Keratinocyte (primary cell): ENCODE data around the gene RNF180. TPM values are rescaled to one million over a fixed set of nuclear protein-coding genes. Genes with fewer than 3 reads are reported as not detected.

Source experiments
- DNase-seq: peaks from one replicate; pipeline ENCODE4 v3.0.0-alpha.2; 2011; ENCODE audit warnings: low read depth, missing footprints, low spot score
- FAIRE-seq: peaks from 2 replicates; lab custom pipeline; 2011; peaks lifted over from hg19 to GRCh38; lab: Jason Lieb, UNC
- H2AFZ ChIP-seq: 2 replicates; pipeline ENCODE4 v1.6.0; 2012; ENCODE audit warnings: low read length, control low read depth, inconsistent platforms; ENCODE audit not compliant: control insufficient read depth
- H3K27ac ChIP-seq: 2 replicates; pipeline ENCODE4 v1.5.1; 2011; ENCODE audit warnings: low read length; ENCODE audit not compliant: control insufficient read depth, insufficient read depth
- H3K27me3 ChIP-seq: 3 replicates; pipeline ENCODE4 v1.6.0; 2011; ENCODE audit warnings: low read length; ENCODE audit not compliant: control insufficient read depth, insufficient read depth; ENCODE audit errors: extremely low read depth
- H3K36me3 ChIP-seq, 2 experiments: 2 replicates in 1 of 2; 3 replicates in 1 of 2; pipeline ENCODE4 v1.5.1; 2011; ENCODE audit warnings: low read length in 2 of 2, mild to moderate bottlenecking in 1 of 2; ENCODE audit not compliant: control insufficient read depth in 2 of 2, insufficient read depth in 2 of 2; ENCODE audit errors: extremely low read depth in 1 of 2
- H3K4me1 ChIP-seq: 3 replicates; pipeline ENCODE4 v1.5.1; 2011; ENCODE audit warnings: low read length; ENCODE audit not compliant: control insufficient read depth, insufficient read depth; ENCODE audit errors: extremely low read depth
- H3K4me2 ChIP-seq: 3 replicates; pipeline ENCODE4 v1.6.0; 2011; ENCODE audit warnings: low read depth, low read length; ENCODE audit not compliant: control insufficient read depth, insufficient read depth; ENCODE audit errors: extremely low read depth
- H3K4me3 ChIP-seq, 3 experiments: fragments of 200-600 bp in 1 of 3; sonication (generic) in 1 of 3; 2 replicates in 2 of 3; 3 replicates in 1 of 3; pipeline ENCODE4 v1.5.1; 2011 to 2016; ENCODE audit warnings: low read length in 3 of 3, mild to moderate bottlenecking in 3 of 3, control low read depth in 2 of 3, inconsistent platforms in 1 of 3, low read depth in 1 of 3, mixed read lengths in 1 of 3, mixed run types in 1 of 3, moderate library complexity in 1 of 3; ENCODE audit not compliant: control insufficient read depth in 2 of 3, insufficient read depth in 2 of 3; ENCODE audit errors: extremely low read depth in 1 of 3
- H3K79me2 ChIP-seq: 2 replicates; pipeline ENCODE4 v1.6.0; 2012; ENCODE audit warnings: low read length; ENCODE audit not compliant: control insufficient read depth, insufficient read depth
- H3K9ac ChIP-seq: 3 replicates; pipeline ENCODE4 v1.6.0; 2011; ENCODE audit warnings: low read length; ENCODE audit not compliant: control insufficient read depth, insufficient read depth; ENCODE audit errors: extremely low read depth
- H3K9me1 ChIP-seq: 3 replicates; pipeline ENCODE4 v1.6.0; 2011; ENCODE audit warnings: low read length; ENCODE audit not compliant: control insufficient read depth, insufficient read depth; ENCODE audit errors: extremely low read depth
- H3K9me3 ChIP-seq: 2 replicates; pipeline ENCODE4 v1.5.1; 2012; ENCODE audit warnings: low read depth, low read length; ENCODE audit not compliant: control insufficient read depth
- H4K20me1 ChIP-seq: 3 replicates; pipeline ENCODE4 v1.6.0; 2011; ENCODE audit warnings: low read length; ENCODE audit not compliant: control insufficient read depth, insufficient read depth; ENCODE audit errors: extremely low read depth
- CTCF ChIP-seq, 3 experiments: IDR thresholded peaks in 1 of 3; conservative IDR thresholded peaks in 1 of 3; optimal IDR thresholded peaks in 1 of 3; 2 replicates in 2 of 3; 3 replicates in 1 of 3; pipeline versions ENCODE3 to v1.5.1; 2011; ENCODE audit warnings: low read length in 3 of 3, mild to moderate bottlenecking in 3 of 3, moderate library complexity in 2 of 3, control low read depth in 1 of 3, inconsistent platforms in 1 of 3; ENCODE audit not compliant: insufficient read depth in 2 of 3; ENCODE audit errors: extremely low read depth in 1 of 3
- EZH2 ChIP-seq: IDR thresholded peaks from one replicate; pipeline ENCODE4 v1.6.1; 2012; ENCODE audit warnings: inconsistent platforms, mild to moderate bottlenecking, low read length, moderate library complexity
- dilution Hi-C: fragments of 300-500 bp; cut with MboI; formaldehyde crosslinking; loops from one replicate; pipeline ENCODE4 v1.7.0; 2020; ENCODE audit warnings: low sequenced_read_pairs; ENCODE audit not compliant: extremely low pct_ligation_motif_present
- polyA plus RNA-seq, 5 experiments: library from polyadenylated mRNA; depleted of rRNA in 3 of 5; stranded (reverse) in 3 of 5; stranded (forward) in 1 of 5; unstranded in 1 of 5; fragments of >200 nt; gene quantifications; 1 replicate in 1 of 5; 2 replicates in 3 of 5; 3 replicates in 1 of 5; pipeline versions ENCODE4 v1.2.1 to v1.2.3, GENCODE V29; 2011 to 2012; ENCODE audit warnings: missing spikeins in 2 of 5, low read depth in 1 of 5, low replicate concordance in 1 of 5

RNF180 gene
- polyA plus RNA-seq, 1 donor (not counting 4 experiments of a cell fraction or from before 2014, with no cell fraction given): 2.4 TPM

GRCh38 chr5:64318175-64318574, 152.5 kb downstream of the RNF180 start:
- H3K4me1 ChIP-seq: peaks cover 17% of the 10 kb centered on the region
- no peaks in the 10 kb centered on the region for H4K20me1 ChIP-seq
- peak overlapping the region; percentile 30 for H3K9ac ChIP-seq
- no peak overlapping the region for H3K4me3 ChIP-seq
- H3K9me3 ChIP-seq: no peaks in the 10 kb centered on the region
- no peak for FAIRE-seq
- no peaks in the 10 kb centered on the region for H3K79me2 ChIP-seq
- dilution Hi-C loops: no loop called here
- H3K4me2 ChIP-seq: peak overlapping the region; percentile 27
- peak overlapping the region; percentile 88 for H3K27ac ChIP-seq
- no peaks in the 10 kb centered on the region for H3K27me3 ChIP-seq
- DNase-seq: no peak
- no peak overlapping the region for H2AFZ ChIP-seq
- TF ChIP-seq EZH2 (no peak), CTCF (optimal IDR thresholded peaks at IDR 0.05 in 1 of 3, IDR thresholded peaks at IDR 0.05 in 1 of 3, conservative IDR thresholded peaks at IDR 0.05 in 1 of 3; ENCODE audit: extremely low read depth in 1 of 3, insufficient read depth in 2 of 3, low read length in 3 of 3) (no peak)
- H3K9me1 ChIP-seq: no peaks in the 10 kb centered on the region
- no peaks in the 10 kb centered on the region for H3K36me3 ChIP-seq

GRCh38 chr5:64323591-64323990, 157.9 kb downstream of the RNF180 start:
- FAIRE-seq: no peak
- Histone ChIP-seq H3K36me3 (no peaks in the 10 kb centered on the region), H3K9me1 (no peaks in the 10 kb centered on the region), H3K4me2 (no peak overlapping the region), H4K20me1 (no peaks in the 10 kb centered on the region), H3K4me1 (peaks cover 2% of the 10 kb centered on the region), H3K4me3 (no peak overlapping the region), H3K9ac (no peak overlapping the region), H3K79me2 (no peaks in the 10 kb centered on the region), H3K9me3 (no peaks in the 10 kb centered on the region), H2AFZ (no peak overlapping the region), H3K27me3 (no peaks in the 10 kb centered on the region), H3K27ac (no peak overlapping the region)
- dilution Hi-C loops: no loop called here
- no peak for TF ChIP-seq CTCF (optimal IDR thresholded peaks at IDR 0.05 in 1 of 3, IDR thresholded peaks at IDR 0.05 in 1 of 3, conservative IDR thresholded peaks at IDR 0.05 in 1 of 3; ENCODE audit: extremely low read depth in 1 of 3, insufficient read depth in 2 of 3, low read length in 3 of 3)
- no peak for TF ChIP-seq EZH2
- no peak for DNase-seq
